GM23338 (cell line): ENCODE results near the gene BRD3. TPM values are rescaled to one million over a fixed set of nuclear protein-coding genes. Genes with fewer than 3 reads are reported as not detected.

Experiments
- ATAC-seq: fragments of 200-7000 bp; cut with Tn5 transposase; 3 replicates; pipeline ENCODE4 v1.9.1; 2020
- DNase-seq: peaks from one replicate; pipeline ENCODE4 v3.0.0-alpha.2; 2015; ENCODE audit warnings: low spot score
- H2AFZ ChIP-seq: fragments of 200-600 bp; sonication (generic); 2 replicates; pipeline ENCODE4 v1.8.0; 2016; ENCODE audit warnings: antibody characterized with exemption, mild to moderate bottlenecking, moderate library complexity
- H3F3A ChIP-seq: fragments of 200-600 bp; sonication (generic); replicated peaks from 2 replicates; pipeline ENCODE4 v1.8.0; 2017; ENCODE audit warnings: antibody characterized with exemption, mixed run types, low read depth
- H3K27ac ChIP-seq: fragments of 200-600 bp; sonication (generic); 2 replicates; pipeline ENCODE4 v1.6.1; 2016; ENCODE audit warnings: low read depth
- H3K27me3 ChIP-seq: fragments of 200-600 bp; sonication (generic); 2 replicates; pipeline ENCODE4 v1.8.0; 2016; ENCODE audit warnings: mild to moderate bottlenecking, mixed run types, moderate library complexity; ENCODE audit not compliant: insufficient read depth
- H3K36me3 ChIP-seq: fragments of 200-600 bp; sonication (generic); 2 replicates; pipeline ENCODE4 v1.8.0; 2016; ENCODE audit warnings: mild to moderate bottlenecking; ENCODE audit not compliant: insufficient read depth
- H3K4me1 ChIP-seq: fragments of 200-600 bp; sonication (generic); 2 replicates; pipeline ENCODE4 v1.8.0; 2016; ENCODE audit warnings: mild to moderate bottlenecking, moderate library complexity; ENCODE audit not compliant: insufficient read depth
- H3K4me2 ChIP-seq: fragments of 200-600 bp; sonication (generic); 2 replicates; pipeline ENCODE4 v1.7.1; 2017; ENCODE audit warnings: mixed run types
- H3K4me3 ChIP-seq: fragments of 200-600 bp; sonication (generic); 2 replicates; pipeline ENCODE4 v1.6.1; 2016; ENCODE audit warnings: mixed run types
- H3K79me2 ChIP-seq: fragments of 200-600 bp; sonication (generic); replicated peaks from 2 replicates; pipeline ENCODE4 v1.8.0; 2017; ENCODE audit warnings: mild to moderate bottlenecking; ENCODE audit not compliant: insufficient read depth
- H3K9me2 ChIP-seq: fragments of 200-600 bp; sonication (generic); 2 replicates; pipeline ENCODE4 v1.8.0; 2017; ENCODE audit not compliant: insufficient read depth
- H4K20me1 ChIP-seq: fragments of 200-600 bp; sonication (generic); replicated peaks from 2 replicates; pipeline ENCODE4 v1.8.0; 2017; ENCODE audit warnings: mild to moderate bottlenecking; ENCODE audit not compliant: insufficient read depth
- H3K27ac Mint-ChIP-seq: 2 replicates; pipeline ENCODE4 v1.8.0; 2020; ENCODE audit warnings: inconsistent platforms, mild to moderate bottlenecking, moderate library complexity, mixed read lengths
- H3K27me3 Mint-ChIP-seq: 3 replicates; pipeline ENCODE4 v1.8.0; 2022; ENCODE audit warnings: low read depth, mild to moderate bottlenecking, moderate library complexity, mixed read lengths, inconsistent platforms; ENCODE audit not compliant: insufficient read depth, poor library complexity
- H3K36me3 Mint-ChIP-seq: 3 replicates; pipeline ENCODE4 v1.8.0; 2021; ENCODE audit warnings: low read depth, mild to moderate bottlenecking, inconsistent platforms, moderate library complexity, mixed read lengths
- H3K4me1 Mint-ChIP-seq: 3 replicates; pipeline ENCODE4 v1.8.0; 2020; ENCODE audit warnings: mild to moderate bottlenecking, inconsistent platforms, mixed read lengths
- H3K4me3 Mint-ChIP-seq: 3 replicates; pipeline ENCODE4 v1.8.0; 2021; ENCODE audit warnings: moderate library complexity, mild to moderate bottlenecking, inconsistent platforms, mixed read lengths
- H3K9me3 Mint-ChIP-seq: 3 replicates; pipeline ENCODE4 v1.8.0; 2020; ENCODE audit warnings: moderate library complexity, mild to moderate bottlenecking, inconsistent platforms, mixed read lengths
- CTCF ChIP-seq, 2 experiments: fragments of 200-600 bp in 1 of 2; sonication (generic) in 1 of 2; conservative IDR thresholded peaks; 2 replicates each; pipeline versions ENCODE4 v1.5.1 to v1.6.1; 2016 to 2017; ENCODE audit warnings: antibody characterized with exemption in 2 of 2, low read depth in 2 of 2, mild to moderate bottlenecking in 2 of 2, moderate library complexity in 1 of 2
- EZH2 ChIP-seq: fragments of 200-600 bp; sonication (generic); IDR thresholded peaks from one replicate; pipeline ENCODE4 v1.8.0; 2017; ENCODE audit warnings: antibody characterized with exemption, mild to moderate bottlenecking, low read depth; ENCODE audit not compliant: unreplicated experiment
- NANOG ChIP-seq: IDR thresholded peaks from 2 replicates; pipeline ENCODE4 v1.6.1; 2016; ENCODE audit warnings: antibody characterized with exemption, borderline replicate concordance
- POLR2AphosphoS5 ChIP-seq: IDR thresholded peaks from 2 replicates; pipeline ENCODE4 v1.6.1; 2016; ENCODE audit warnings: antibody characterized with exemption, low read depth
- ZNF462 ChIP-seq: fragments of 250-450 bp; sonication (Bioruptor Pico); IDR thresholded peaks from 2 replicates; pipeline ENCODE4 v1.5.0; 2020; ENCODE audit warnings: mild to moderate bottlenecking, moderate library complexity
- polyA plus RNA-seq: library from polyadenylated mRNA; unstranded; fragments of >200 nt; fragmentation: Nextera tagmentation; extraction: Ambion mirVana; gene quantifications from 2 replicates; pipeline ENCODE4 v1.2.1, GENCODE V29; 2016
- total RNA-seq: library from RNA; depleted of rRNA; stranded (reverse); fragments of >200 nt; shearing (Covaris generic); gene quantifications from 2 replicates; pipeline ENCODE4 v1.2.3, GENCODE V29; 2014

Gene BRD3
- total and polyA plus RNA-seq, 2 experiments from 2014 or later, result 46.0 to 88.0 TPM

GRCh38 chr9:134010310-134011173 lies 57.3 kb downstream of the BRD3 start:
- H3K4me3 ChIP-seq, result no peak overlapping the region
- H2AFZ ChIP-seq, result no peak overlapping the region
- TF ChIP-seq EZH2, result no peak
- no peak for TF ChIP-seq POLR2AphosphoS5
- TF ChIP-seq CTCF (conservative IDR thresholded peaks at IDR 0.05; ENCODE audit: low read depth in 2 of 2), result no peak
- TF ChIP-seq ZNF462 (CRISPR knock-in tag), result no peak
- TF ChIP-seq NANOG, result no peak
- Mint-ChIP-seq H3K27ac (no peak overlapping the region), H3K27me3 (peaks cover 16% of the 10 kb centered on the region), H3K4me3 (no peak overlapping the region), H3K36me3 (peaks cover 22% of the 10 kb centered on the region), H3K9me3 (peaks cover 35% of the 10 kb centered on the region), H3K4me1 (no peaks in the 10 kb centered on the region)
- no peaks in the 10 kb centered on the region for H4K20me1 ChIP-seq
- no peaks in the 10 kb centered on the region for H3F3A ChIP-seq
- H3K4me2 ChIP-seq, result no peak overlapping the region
- ATAC-seq (no peak), DNase-seq (no peak)
- no peaks in the 10 kb centered on the region for H3K4me1 ChIP-seq
- H3K27ac ChIP-seq, result no peak overlapping the region
- H3K9me2 ChIP-seq, result no peaks in the 10 kb centered on the region
- no peaks in the 10 kb centered on the region for H3K36me3 ChIP-seq
- no peaks in the 10 kb centered on the region for H3K79me2 ChIP-seq
- H3K27me3 ChIP-seq, result no peaks in the 10 kb centered on the region
